Natural killer cell (primary cell): Measurements from ENCODE around the gene C13orf42. TPM values are rescaled to one million over a fixed set of nuclear protein-coding genes. Genes with fewer than 3 reads are reported as not detected.

ENCODE experiments used
- ATAC-seq, 3 donors: fragments of 150-1000 bp in 2 of 3; fragments of 200-7000 bp in 1 of 3; cut with Tn5 transposase; 1 replicate in 1 of 3; 2 replicates in 2 of 3; pipeline ENCODE4 v1.10.0; 2021; ENCODE audit warnings: mild to moderate bottlenecking in 2 of 3, moderate library complexity in 2 of 3
- DNase-seq, 2 donors: peaks; one replicate each; pipeline versions ENCODE4 v3.0.0 to v3.0.0-alpha.2; 2013 to 2021; ENCODE audit warnings: mixed read lengths in 1 of 2
- H3K27ac ChIP-seq: one replicate; pipeline ENCODE4 v1.5.1; 2013; ENCODE audit warnings: mild to moderate bottlenecking, low read length
- H3K27me3 ChIP-seq: one replicate; pipeline ENCODE4 v1.6.1; 2013; ENCODE audit warnings: low read length; ENCODE audit not compliant: control insufficient read depth, insufficient read depth
- H3K36me3 ChIP-seq: one replicate; pipeline ENCODE4 v1.6.1; 2013; ENCODE audit warnings: low read length; ENCODE audit not compliant: control insufficient read depth, insufficient read depth
- H3K4me1 ChIP-seq: one replicate; pipeline ENCODE4 v1.6.1; 2013; ENCODE audit warnings: low read length; ENCODE audit not compliant: control insufficient read depth, insufficient read depth
- H3K4me3 ChIP-seq: one replicate; pipeline ENCODE4 v1.5.1; 2013; ENCODE audit warnings: low read length
- H3K9me3 ChIP-seq: one replicate; pipeline ENCODE4 v1.6.1; 2013; ENCODE audit warnings: low read length; ENCODE audit not compliant: control insufficient read depth, insufficient read depth
- H3K27ac Mint-ChIP-seq, 2 donors: one replicate each; pipeline ENCODE4 v1.8.0; 2022; ENCODE audit warnings: mild to moderate bottlenecking in 2 of 2, mixed read lengths in 2 of 2, moderate library complexity in 1 of 2
- H3K27me3 Mint-ChIP-seq, 2 donors: one replicate each; pipeline ENCODE4 v1.8.0; 2022; ENCODE audit warnings: low read depth in 2 of 2, mixed read lengths in 2 of 2
- H3K36me3 Mint-ChIP-seq: one replicate; pipeline ENCODE4 v1.8.0; 2022; ENCODE audit warnings: mixed read lengths
- H3K4me1 Mint-ChIP-seq, 2 donors: one replicate each; pipeline ENCODE4 v1.8.0; 2022; ENCODE audit warnings: mixed read lengths in 2 of 2
- H3K4me3 Mint-ChIP-seq: one replicate; pipeline ENCODE4 v1.8.0; 2022; ENCODE audit warnings: mild to moderate bottlenecking, moderate library complexity, mixed read lengths
- H3K9me3 Mint-ChIP-seq, 2 donors: one replicate each; pipeline ENCODE4 v1.8.0; 2022; ENCODE audit warnings: mixed read lengths in 2 of 2
- WGBS: methylation state at CpG from one replicate; pipeline ENCODE4 v1.1.7; 2013; ENCODE audit warnings: missing lambda C conversion rate; ENCODE audit not compliant: insufficient coverage; 5-methylcytosine and 5-hydroxymethylcytosine counted together
- intact Hi-C: fragments of 100-400 bp; cut with micrococcal nuclease; formaldehyde crosslinking; loops from one replicate; pipeline ENCODE4 v1.14.2; 2022
- total RNA-seq, 4 donors: library from RNA; stranded (reverse); fragments of 120-200 nt in 1 of 4; gene quantifications; one replicate each; pipeline versions ENCODE4 v1.2.3 to v1.2.4, GENCODE V29; 2013 to 2022
- TF ChIP-seq, protein P1 (sequence below): fragments of 200-600 bp; IDR thresholded peaks from one replicate; pipeline ENCODE4 v1.8.0; 2022; ENCODE audit warnings: antibody characterized with exemption

C13orf42 gene
- total RNA-seq, 3 donors from 2014 or later (not counting 1 experiment from before 2014, with no cell fraction given) = not detected

DNA sequence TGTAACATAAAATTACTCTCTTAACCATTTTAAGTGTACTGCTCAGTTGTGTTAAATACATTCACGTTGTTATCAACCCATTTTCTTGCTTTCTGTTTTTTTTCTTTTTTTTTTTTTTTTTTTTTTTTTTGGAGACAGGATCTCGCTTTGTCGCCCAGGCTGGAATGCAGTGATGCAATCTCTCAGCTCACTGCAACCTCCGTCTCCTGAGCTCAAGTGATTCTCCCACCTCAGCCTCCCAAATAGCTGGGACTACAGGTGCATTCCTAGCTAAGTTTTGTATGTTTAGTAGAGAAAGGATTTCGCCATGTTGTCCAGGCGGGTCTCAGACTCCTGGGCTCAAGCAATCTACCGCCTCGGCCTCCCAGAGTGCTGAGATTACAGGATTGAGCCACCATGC is 42.5 kb upstream of the C13orf42 start:
- intact Hi-C loops = no loop called here
- Mint-ChIP-seq H3K4me3 (no peak overlapping the region), H3K27ac (no peak overlapping the region), H3K36me3 (no peaks in the 10 kb centered on the region), H3K9me3 (no peaks in the 10 kb centered on the region), H3K4me1 (no peaks in the 10 kb centered on the region), H3K27me3 (peaks cover 5 to 31% of the 10 kb centered on the region in 2 donors)
- Histone ChIP-seq H3K36me3 (no peaks in the 10 kb centered on the region), H3K9me3 (no peaks in the 10 kb centered on the region), H3K27ac (no peak overlapping the region), H3K4me3 (no peak overlapping the region), H3K27me3 (no peaks in the 10 kb centered on the region), H3K4me1 (no peaks in the 10 kb centered on the region)
- 93% methylated on average over 6 of the region's 8 CpGs for WGBS
- DNase-seq (no peak), ATAC-seq (no peak)
- TF ChIP-seq, protein P1, sequence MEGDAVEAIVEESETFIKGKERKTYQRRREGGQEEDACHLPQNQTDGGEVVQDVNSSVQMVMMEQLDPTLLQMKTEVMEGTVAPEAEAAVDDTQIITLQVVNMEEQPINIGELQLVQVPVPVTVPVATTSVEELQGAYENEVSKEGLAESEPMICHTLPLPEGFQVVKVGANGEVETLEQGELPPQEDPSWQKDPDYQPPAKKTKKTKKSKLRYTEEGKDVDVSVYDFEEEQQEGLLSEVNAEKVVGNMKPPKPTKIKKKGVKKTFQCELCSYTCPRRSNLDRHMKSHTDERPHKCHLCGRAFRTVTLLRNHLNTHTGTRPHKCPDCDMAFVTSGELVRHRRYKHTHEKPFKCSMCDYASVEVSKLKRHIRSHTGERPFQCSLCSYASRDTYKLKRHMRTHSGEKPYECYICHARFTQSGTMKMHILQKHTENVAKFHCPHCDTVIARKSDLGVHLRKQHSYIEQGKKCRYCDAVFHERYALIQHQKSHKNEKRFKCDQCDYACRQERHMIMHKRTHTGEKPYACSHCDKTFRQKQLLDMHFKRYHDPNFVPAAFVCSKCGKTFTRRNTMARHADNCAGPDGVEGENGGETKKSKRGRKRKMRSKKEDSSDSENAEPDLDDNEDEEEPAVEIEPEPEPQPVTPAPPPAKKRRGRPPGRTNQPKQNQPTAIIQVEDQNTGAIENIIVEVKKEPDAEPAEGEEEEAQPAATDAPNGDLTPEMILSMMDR = no peak

DNA sequence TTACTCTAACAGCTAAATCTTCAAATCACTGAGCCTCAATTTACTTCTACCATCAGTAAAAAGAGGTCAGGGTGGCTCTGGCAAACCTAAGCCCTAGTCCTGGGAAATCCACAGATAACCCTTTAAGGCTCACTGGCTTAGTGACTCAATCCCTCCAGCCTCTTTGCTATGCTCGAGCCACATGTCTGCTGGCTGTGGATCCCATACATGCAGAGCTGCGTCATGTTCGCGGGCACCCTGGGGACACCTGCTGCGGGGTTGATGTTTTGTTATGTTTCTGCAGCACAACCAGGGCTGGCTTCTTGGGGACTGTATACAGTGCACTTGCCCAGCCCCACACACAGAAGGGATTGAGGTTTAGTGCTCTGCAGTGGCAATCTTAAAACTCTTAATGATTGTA is 41.6 kb upstream of the C13orf42 start:
- H3K9me3 Mint-ChIP-seq = no peaks in the 10 kb centered on the region
- H3K4me1 ChIP-seq = no peaks in the 10 kb centered on the region
- DNase-seq = no peak
- H3K27me3 ChIP-seq = no peaks in the 10 kb centered on the region
- 96% methylated on average over 5 of the region's 5 CpGs for WGBS
- no peak overlapping the region for H3K4me3 Mint-ChIP-seq
- no peak overlapping the region for H3K27ac ChIP-seq
- H3K27me3 Mint-ChIP-seq = peaks cover 13 to 37% of the 10 kb centered on the region in 2 donors
- H3K27ac Mint-ChIP-seq = no peak overlapping the region
- intact Hi-C loops = no loop called here
- H3K36me3 ChIP-seq = no peaks in the 10 kb centered on the region
- ATAC-seq = no peak
- H3K4me1 Mint-ChIP-seq = no peaks in the 10 kb centered on the region
- no peak overlapping the region for H3K4me3 ChIP-seq
- TF ChIP-seq, protein P1 = no peak
- no peaks in the 10 kb centered on the region for H3K9me3 ChIP-seq
- no peaks in the 10 kb centered on the region for H3K36me3 Mint-ChIP-seq

DNA sequence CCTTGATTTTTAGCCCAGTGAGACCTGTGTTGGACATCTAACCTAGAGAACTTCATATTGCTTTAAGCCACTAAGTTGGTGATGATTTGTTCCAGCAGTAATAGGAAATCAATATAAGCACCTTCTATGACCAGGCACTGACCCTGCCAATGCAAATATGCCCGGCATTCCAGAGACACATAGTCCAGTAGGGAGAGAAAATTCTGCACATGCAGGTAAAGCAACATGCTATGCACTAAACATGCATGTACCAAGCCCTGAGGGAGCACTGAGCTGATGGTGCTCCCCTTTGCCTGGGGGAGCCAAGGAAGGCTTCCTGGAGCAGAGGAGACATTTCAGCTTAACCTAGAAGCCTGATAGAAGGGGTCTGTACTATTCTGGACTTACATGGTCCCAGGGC is 40.4 kb upstream of the C13orf42 start:
- no peaks in the 10 kb centered on the region for H3K9me3 Mint-ChIP-seq
- no peaks in the 10 kb centered on the region for H3K36me3 Mint-ChIP-seq
- no peaks in the 10 kb centered on the region for H3K4me1 Mint-ChIP-seq
- H3K27me3 Mint-ChIP-seq = peaks cover 14 to 37% of the 10 kb centered on the region in 2 donors
- TF ChIP-seq, protein P1 = no peak
- Histone ChIP-seq H3K27me3 (no peaks in the 10 kb centered on the region), H3K36me3 (no peaks in the 10 kb centered on the region), H3K27ac (no peak overlapping the region), H3K9me3 (no peaks in the 10 kb centered on the region), H3K4me1 (no peaks in the 10 kb centered on the region), H3K4me3 (no peak overlapping the region)
- ATAC-seq = peak in 1 of 3 donors; percentile 2
- DNase-seq = no peak
- H3K4me3 Mint-ChIP-seq = no peak overlapping the region
- H3K27ac Mint-ChIP-seq = no peak overlapping the region
- WGBS = 100% methylated on average over 1 of the region's 1 CpG
- intact Hi-C loops = no loop called here

DNA sequence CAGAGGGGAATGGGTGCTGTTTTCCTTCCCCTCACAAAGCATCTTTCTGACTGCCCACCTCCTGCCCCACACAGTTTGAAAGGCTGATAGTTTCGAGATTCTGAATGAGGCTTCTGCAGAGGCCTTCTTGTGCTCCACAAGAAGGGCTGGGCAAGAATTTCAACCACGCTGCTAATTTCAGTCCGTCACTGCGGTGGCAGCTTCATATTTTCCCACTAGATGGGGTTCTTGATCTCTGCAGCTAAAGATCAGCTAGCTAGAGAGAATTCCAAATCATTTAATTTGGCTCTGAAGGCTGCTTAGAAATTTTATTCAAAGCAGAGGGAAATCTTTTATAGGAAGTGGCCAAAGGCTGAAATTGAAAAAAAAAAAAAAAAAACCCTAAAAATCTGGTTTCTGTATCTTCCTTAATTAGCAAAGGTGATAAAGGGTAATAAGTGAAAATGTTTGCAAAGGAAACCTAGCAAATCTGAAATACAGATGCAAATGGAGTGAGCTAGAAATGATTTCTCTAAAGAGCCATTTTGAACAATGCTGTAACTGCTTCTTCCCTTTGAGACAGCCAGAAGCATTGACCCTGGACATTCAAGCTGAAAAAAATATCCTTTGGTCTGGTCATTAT is 38.0 kb upstream of the C13orf42 start:
- H3K27me3 Mint-ChIP-seq = peaks cover 17 to 45% of the 10 kb centered on the region in 2 donors
- intact Hi-C loops = no loop called here
- H3K27me3 ChIP-seq = no peaks in the 10 kb centered on the region
- H3K27ac ChIP-seq = no peak overlapping the region
- H3K4me3 Mint-ChIP-seq = no peak overlapping the region
- ATAC-seq = no peak
- peak in 1 of 2 donors; percentile 5 for DNase-seq
- H3K9me3 Mint-ChIP-seq = no peaks in the 10 kb centered on the region
- no peaks in the 10 kb centered on the region for H3K36me3 Mint-ChIP-seq
- 43% methylated on average over 4 of the region's 4 CpGs for WGBS
- no peaks in the 10 kb centered on the region for H3K36me3 ChIP-seq
- no peak overlapping the region for H3K4me3 ChIP-seq
- no peaks in the 10 kb centered on the region for H3K9me3 ChIP-seq
- TF ChIP-seq, protein P1 = no peak
- H3K4me1 Mint-ChIP-seq = no peaks in the 10 kb centered on the region
- no peaks in the 10 kb centered on the region for H3K4me1 ChIP-seq
- H3K27ac Mint-ChIP-seq = no peak overlapping the region
